Body of pancreas (tissue), 4 donors: ENCODE measurements around the gene PPP1CA.
"Not testable (repeated sequence)": the region's sequence is repeated elsewhere in the genome, so short reads cannot be mapped to it uniquely, and the experiment has no call there.

Experiments used
- CTCF ChIP-seq, 7 experiments: fragments of 450-650 bp in 4 of 7; fragments of 200-600 bp in 3 of 7; sonication (generic) in 3 of 7; IDR thresholded peaks; one replicate each; pipeline ENCODE4 v1.5.1; 2016 to 2019; ENCODE audit warnings: antibody characterized with exemption in 7 of 7
- POLR2A ChIP-seq, 3 donors: fragments of 450-650 bp; IDR thresholded peaks; one replicate each; pipeline ENCODE4 v1.6.1; 2016; ENCODE audit warnings: antibody characterized with exemption in 3 of 3, mild to moderate bottlenecking in 2 of 3

- not testable (repeated sequence) for TF ChIP-seq POLR2A, CTCF (IDR thresholded peaks at IDR 0.05)
Observed at GRCh38 chr11:67403085-67403484, 1.4 kb upstream of the PPP1CA start.
